ENCODE data around the gene FAN1. TPM values are rescaled to one million over a fixed set of nuclear protein-coding genes. Genes with fewer than 3 reads are reported as not detected.

Gene FAN1
- total and polyA plus RNA-seq, 2 donors (not counting 1 experiment from before 2014, with no cell fraction given): 10.6 to 21.3 TPM

- no peak overlapping the region for H3K27ac ChIP-seq (ENCODE audit: low read length in 2 of 2)
- H3K4me1 ChIP-seq (ENCODE audit: control insufficient read depth in 2 of 2, insufficient read depth in 2 of 2, low read length in 2 of 2): no peaks in the 10 kb centered on the region
- H3K9me3 ChIP-seq (ENCODE audit: control extremely low read depth in 1 of 3, control insufficient read depth in 2 of 3, insufficient read depth in 1 of 3, low read length in 2 of 3): no peaks in the 10 kb centered on the region
- H4K20me1 ChIP-seq (ENCODE audit: control insufficient read depth, insufficient read depth, low read length, poor library complexity, severe bottlenecking): no peaks in the 10 kb centered on the region
- ATAC-seq (ENCODE audit: low read depth): no peak
- peaks cover 7 to 47% of the 10 kb centered on the region in 2 experiments for H3K36me3 ChIP-seq (replicated peaks in 1 of 2; ENCODE audit: control extremely low read depth in 1 of 2, control insufficient read depth in 1 of 2, extremely low read depth in 1 of 2, insufficient read depth in 2 of 2, low read length in 1 of 2)
- POLR2A ChIA-PET: no interaction called here
- H3K4me3 ChIP-seq (ENCODE audit: control extremely low read depth in 1 of 5, extremely low read depth in 1 of 5, insufficient read depth in 1 of 5, low read depth in 2 of 5, low read length in 4 of 5): no peak overlapping the region
- H3K9ac ChIP-seq (ENCODE audit: low read length): no peak overlapping the region
- no peak overlapping the region for H3K4me2 ChIP-seq (replicated peaks; ENCODE audit: low read depth, low read length, poor library complexity, severe bottlenecking)
- Mint-ChIP-seq H3K4me1 (peaks cover 6% of the 10 kb centered on the region), H3K27me3 (no peaks in the 10 kb centered on the region), H3K27ac (no peak overlapping the region), H3K4me3 (no peak overlapping the region), H3K9me3 (ENCODE audit: insufficient read depth) (no peaks in the 10 kb centered on the region)
- CTCF ChIA-PET: no interaction called here
- no peaks in the 10 kb centered on the region for H3K27me3 ChIP-seq (replicated peaks in 1 of 4; ENCODE audit: control extremely low read depth in 1 of 4, control insufficient read depth in 3 of 4, insufficient read depth in 4 of 4, low read length in 3 of 4)
- no peaks in the 10 kb centered on the region for H3K79me2 ChIP-seq (ENCODE audit: control insufficient read depth, insufficient read depth, low read length)
- 88% methylated on average over 7 of the region's 7 CpGs for WGBS (ENCODE audit: insufficient coverage)
- DNase-seq: no peak
- TF ChIP-seq, protein P1, sequence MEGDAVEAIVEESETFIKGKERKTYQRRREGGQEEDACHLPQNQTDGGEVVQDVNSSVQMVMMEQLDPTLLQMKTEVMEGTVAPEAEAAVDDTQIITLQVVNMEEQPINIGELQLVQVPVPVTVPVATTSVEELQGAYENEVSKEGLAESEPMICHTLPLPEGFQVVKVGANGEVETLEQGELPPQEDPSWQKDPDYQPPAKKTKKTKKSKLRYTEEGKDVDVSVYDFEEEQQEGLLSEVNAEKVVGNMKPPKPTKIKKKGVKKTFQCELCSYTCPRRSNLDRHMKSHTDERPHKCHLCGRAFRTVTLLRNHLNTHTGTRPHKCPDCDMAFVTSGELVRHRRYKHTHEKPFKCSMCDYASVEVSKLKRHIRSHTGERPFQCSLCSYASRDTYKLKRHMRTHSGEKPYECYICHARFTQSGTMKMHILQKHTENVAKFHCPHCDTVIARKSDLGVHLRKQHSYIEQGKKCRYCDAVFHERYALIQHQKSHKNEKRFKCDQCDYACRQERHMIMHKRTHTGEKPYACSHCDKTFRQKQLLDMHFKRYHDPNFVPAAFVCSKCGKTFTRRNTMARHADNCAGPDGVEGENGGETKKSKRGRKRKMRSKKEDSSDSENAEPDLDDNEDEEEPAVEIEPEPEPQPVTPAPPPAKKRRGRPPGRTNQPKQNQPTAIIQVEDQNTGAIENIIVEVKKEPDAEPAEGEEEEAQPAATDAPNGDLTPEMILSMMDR (IDR thresholded peaks at IDR 0.05): no peak
- no peak for TF ChIP-seq EZH2 (IDR thresholded peaks at IDR 0.05; ENCODE audit: borderline replicate concordance, insufficient read depth, low read depth, low read length, poor library complexity, severe bottlenecking)
- intact Hi-C loops (cut with micrococcal nuclease): no loop called here
- H2AFZ ChIP-seq (ENCODE audit: insufficient read depth, low read depth, low read length, poor library complexity, severe bottlenecking): no peak overlapping the region
These were observed 23.5 kb downstream of the FAN1 start for GRCh38 chr15:30927148-30927761.

- Mint-ChIP-seq H3K4me1 (peaks cover 6% of the 10 kb centered on the region), H3K27ac (no peak overlapping the region), H3K27me3 (no peaks in the 10 kb centered on the region), H3K9me3 (ENCODE audit: insufficient read depth) (no peaks in the 10 kb centered on the region), H3K4me3 (no peak overlapping the region)
- Histone ChIP-seq H3K9ac (ENCODE audit: low read length) (no peak overlapping the region), H3K4me2 (replicated peaks; ENCODE audit: low read depth, low read length, poor library complexity, severe bottlenecking) (no peak overlapping the region), H3K27ac (ENCODE audit: low read length in 2 of 2) (no peak overlapping the region), H3K79me2 (ENCODE audit: control insufficient read depth, insufficient read depth, low read length) (no peaks in the 10 kb centered on the region), H3K4me3 (ENCODE audit: control extremely low read depth in 1 of 5, extremely low read depth in 1 of 5, insufficient read depth in 1 of 5, low read depth in 2 of 5, low read length in 4 of 5) (no peak overlapping the region), H4K20me1 (ENCODE audit: control insufficient read depth, insufficient read depth, low read length, poor library complexity, severe bottlenecking) (no peaks in the 10 kb centered on the region), H3K4me1 (ENCODE audit: control insufficient read depth in 2 of 2, insufficient read depth in 2 of 2, low read length in 2 of 2) (no peaks in the 10 kb centered on the region), H2AFZ (ENCODE audit: insufficient read depth, low read depth, low read length, poor library complexity, severe bottlenecking) (no peak overlapping the region), H3K27me3 (replicated peaks in 1 of 4; ENCODE audit: control extremely low read depth in 1 of 4, control insufficient read depth in 3 of 4, insufficient read depth in 4 of 4, low read length in 3 of 4) (no peaks in the 10 kb centered on the region), H3K36me3 (replicated peaks in 1 of 2; ENCODE audit: control extremely low read depth in 1 of 2, control insufficient read depth in 1 of 2, extremely low read depth in 1 of 2, insufficient read depth in 2 of 2, low read length in 1 of 2) (peaks cover 5 to 47% of the 10 kb centered on the region in 2 experiments), H3K9me3 (ENCODE audit: control extremely low read depth in 1 of 3, control insufficient read depth in 2 of 3, insufficient read depth in 1 of 3, low read length in 2 of 3) (no peaks in the 10 kb centered on the region)
- ATAC-seq (ENCODE audit: low read depth) (no peak), DNase-seq (no peak)
- CTCF ChIA-PET: no interaction called here
- POLR2A ChIA-PET: no interaction called here
- WGBS (ENCODE audit: insufficient coverage): 86% methylated on average over 4 of the region's 5 CpGs
- intact Hi-C loops (cut with micrococcal nuclease): no loop called here
- no peak for TF ChIP-seq EZH2 (IDR thresholded peaks at IDR 0.05; ENCODE audit: borderline replicate concordance, insufficient read depth, low read depth, low read length, poor library complexity, severe bottlenecking)
- TF ChIP-seq, protein P1 (IDR thresholded peaks at IDR 0.05): no peak
These were observed 24.4 kb downstream of the FAN1 start for GRCh38 chr15:30928076-30928475.

Measured in B cell (primary cell).